DOHH2 (cell line): ENCODE results near the gene PPP4R3B.

Experiments used
- EZH2phosphoT487 ChIP-seq: fragments of 200-600 bp; sonication (generic); IDR thresholded peaks from 2 replicates; pipeline ENCODE4 v1.6.1; 2017; ENCODE audit warnings: borderline replicate concordance, mild to moderate bottlenecking, antibody characterized with exemption, low read length, moderate library complexity, mixed read lengths
- TF ChIP-seq, protein P1 (sequence below): fragments of 200-600 bp; sonication (generic); IDR thresholded peaks from one replicate; pipeline ENCODE4 v1.5.1; 2014; ENCODE audit warnings: antibody characterized with exemption, mild to moderate bottlenecking, low read depth, low read length; ENCODE audit not compliant: poor library complexity, severe bottlenecking

DNA sequence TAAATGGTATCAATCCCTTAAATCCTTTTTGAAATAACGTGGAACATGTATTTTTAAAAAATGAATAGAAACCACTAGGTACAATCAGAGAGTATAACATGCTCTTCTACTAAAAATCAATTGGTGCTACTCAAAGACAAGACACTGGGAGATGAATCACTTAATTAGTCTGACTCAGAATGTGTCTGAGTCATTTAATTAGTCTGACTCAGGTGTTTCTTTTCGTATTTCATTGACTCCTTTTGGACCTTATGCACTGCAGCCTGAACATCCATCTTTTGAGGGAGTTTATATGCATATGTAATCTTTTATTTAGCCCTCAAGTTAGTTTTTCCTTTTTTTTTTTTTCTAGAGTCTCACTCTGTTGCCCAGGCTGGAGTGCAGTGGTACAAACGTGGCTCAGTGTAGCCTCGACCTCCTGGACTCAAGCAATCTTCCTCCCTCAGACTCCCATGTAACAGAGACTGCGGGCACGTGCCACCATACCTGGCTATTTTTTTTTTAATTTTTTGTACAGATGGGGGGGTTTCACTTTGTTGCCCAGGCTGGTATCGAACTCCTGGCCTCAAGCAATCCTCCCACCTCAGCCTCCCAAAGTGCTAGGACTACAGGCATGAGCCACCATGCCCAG is 26.5 kb downstream of the PPP4R3B start:
- TF ChIP-seq, protein P1, sequence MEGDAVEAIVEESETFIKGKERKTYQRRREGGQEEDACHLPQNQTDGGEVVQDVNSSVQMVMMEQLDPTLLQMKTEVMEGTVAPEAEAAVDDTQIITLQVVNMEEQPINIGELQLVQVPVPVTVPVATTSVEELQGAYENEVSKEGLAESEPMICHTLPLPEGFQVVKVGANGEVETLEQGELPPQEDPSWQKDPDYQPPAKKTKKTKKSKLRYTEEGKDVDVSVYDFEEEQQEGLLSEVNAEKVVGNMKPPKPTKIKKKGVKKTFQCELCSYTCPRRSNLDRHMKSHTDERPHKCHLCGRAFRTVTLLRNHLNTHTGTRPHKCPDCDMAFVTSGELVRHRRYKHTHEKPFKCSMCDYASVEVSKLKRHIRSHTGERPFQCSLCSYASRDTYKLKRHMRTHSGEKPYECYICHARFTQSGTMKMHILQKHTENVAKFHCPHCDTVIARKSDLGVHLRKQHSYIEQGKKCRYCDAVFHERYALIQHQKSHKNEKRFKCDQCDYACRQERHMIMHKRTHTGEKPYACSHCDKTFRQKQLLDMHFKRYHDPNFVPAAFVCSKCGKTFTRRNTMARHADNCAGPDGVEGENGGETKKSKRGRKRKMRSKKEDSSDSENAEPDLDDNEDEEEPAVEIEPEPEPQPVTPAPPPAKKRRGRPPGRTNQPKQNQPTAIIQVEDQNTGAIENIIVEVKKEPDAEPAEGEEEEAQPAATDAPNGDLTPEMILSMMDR = no peak
- no peak for TF ChIP-seq EZH2phosphoT487
